GM18526 (cell line): Measurements from ENCODE around the gene VAV2.

Experiments used
- POLR2A ChIP-seq: IDR thresholded peaks from 3 replicates; pipeline ENCODE4 v1.6.1; 2011; ENCODE audit not compliant: insufficient read length; ENCODE audit errors: extremely low read depth

VAV2 gene

DNA sequence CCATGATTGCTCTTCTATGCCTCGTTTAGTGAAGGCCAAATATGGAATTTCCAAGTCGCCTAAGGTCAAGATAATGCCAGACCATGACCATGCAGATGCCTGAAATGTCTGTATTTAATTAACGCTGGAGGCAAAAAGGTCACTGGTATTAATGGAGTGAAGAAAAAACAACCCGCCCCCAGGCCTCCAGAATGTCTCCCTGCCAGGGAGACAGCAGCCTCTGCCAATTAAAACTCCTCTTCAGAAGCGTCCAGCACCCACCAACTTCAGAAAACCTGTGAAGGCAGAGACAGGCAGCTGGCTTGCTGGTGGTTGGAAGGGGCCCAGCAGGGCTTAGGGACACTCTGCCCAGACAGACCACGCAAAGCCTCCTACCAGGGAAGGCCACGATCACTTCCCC is 94.4 kb downstream of the VAV2 start:
- TF ChIP-seq POLR2A: no peak

DNA sequence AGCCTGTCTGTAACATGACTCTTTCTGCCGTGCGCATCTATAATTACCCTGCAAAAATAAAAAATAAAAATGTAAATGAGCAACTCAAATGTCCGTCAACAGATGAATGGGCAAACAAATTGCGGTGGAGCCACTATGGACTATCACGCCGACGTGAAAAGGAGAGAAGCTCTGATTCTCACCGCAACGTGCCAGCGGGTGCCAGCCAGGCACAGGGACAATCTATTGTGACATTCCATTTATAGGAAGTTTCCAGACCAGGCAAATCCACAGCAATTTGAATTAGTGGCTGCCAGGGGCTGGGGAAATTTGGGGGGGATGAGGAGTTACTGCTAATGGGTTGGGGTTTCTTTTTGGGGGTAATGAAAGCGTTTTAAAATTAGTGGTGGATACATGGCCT is 96.8 kb downstream of the VAV2 start:
- no peak for TF ChIP-seq POLR2A

GRCh38 chr9:133894377-133895321 is 97.5 kb downstream of the VAV2 start:
- TF ChIP-seq POLR2A: no peak

- no peak for TF ChIP-seq POLR2A
These were observed 98.7 kb downstream of the VAV2 start for GRCh38 chr9:133893191-133893994.

- TF ChIP-seq POLR2A: no peak
These were observed 99.8 kb downstream of the VAV2 start for GRCh38 chr9:133892193-133892920.

- no peak for TF ChIP-seq POLR2A
These were observed 100.4 kb downstream of the VAV2 start for GRCh38 chr9:133891741-133892140.

DNA sequence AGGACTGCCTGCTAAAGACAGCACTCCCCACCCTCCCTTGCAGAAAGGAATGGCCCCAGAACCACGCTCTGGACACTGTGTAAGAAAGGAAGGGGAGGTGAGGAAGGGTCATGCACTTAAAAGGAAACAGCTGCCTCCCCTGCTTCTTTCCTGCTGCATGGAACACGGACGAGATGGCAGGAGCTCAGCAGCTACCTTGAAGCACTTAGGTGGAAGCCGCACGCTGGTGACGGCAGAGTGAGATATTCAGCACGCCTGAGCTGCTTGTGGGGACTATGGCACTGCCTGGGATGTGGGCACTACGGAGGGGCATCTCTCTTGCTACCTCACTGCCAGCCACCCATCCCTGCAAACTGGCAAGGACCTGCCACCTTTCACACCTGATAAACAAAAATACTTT is 101.5 kb downstream of the VAV2 start:
- no peak for TF ChIP-seq POLR2A

GRCh38 chr9:133889584-133890301 is 102.4 kb downstream of the VAV2 start:
- no peak for TF ChIP-seq POLR2A

GRCh38 chr9:133888809-133889491 is 103.2 kb downstream of the VAV2 start:
- no peak for TF ChIP-seq POLR2A

DNA sequence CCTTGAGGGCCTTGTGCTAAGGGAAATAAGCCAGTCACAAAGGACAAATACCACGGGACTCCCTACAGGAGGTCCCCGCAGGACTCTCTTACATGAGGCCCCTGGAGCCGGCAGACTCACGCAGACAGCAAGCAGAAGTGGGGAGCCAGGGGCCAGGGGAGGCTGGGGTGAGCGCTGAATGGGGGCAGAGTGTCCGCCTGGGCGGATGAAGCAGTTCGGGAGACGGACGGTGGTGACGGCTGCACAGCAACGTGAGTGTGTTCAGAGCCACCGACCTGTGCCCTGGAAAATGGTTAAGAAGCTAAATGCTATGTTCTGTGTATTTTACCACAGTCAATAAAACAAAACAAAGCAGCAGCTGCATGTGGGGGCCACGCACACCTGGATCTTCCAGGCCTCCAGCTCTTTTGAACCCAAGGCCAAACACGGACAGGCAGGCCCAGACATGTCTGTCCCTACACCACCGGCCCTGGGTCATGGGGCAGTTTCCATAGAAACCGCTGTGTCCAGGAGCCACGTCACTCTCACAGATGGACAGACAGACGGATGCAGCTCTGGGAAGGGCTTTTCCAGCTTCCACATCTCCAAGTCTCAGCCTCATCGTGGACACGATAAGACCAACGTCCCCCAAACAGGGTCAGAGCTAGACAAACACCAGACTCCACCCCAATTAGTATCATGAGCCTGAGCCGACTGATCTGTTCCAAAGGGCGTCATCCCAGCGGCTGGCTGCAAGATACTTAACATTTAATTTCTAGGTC is 103.9 kb downstream of the VAV2 start:
- TF ChIP-seq POLR2A: no peak

GRCh38 chr9:133887540-133888047 is 104.5 kb downstream of the VAV2 start:
- no peak for TF ChIP-seq POLR2A

DNA sequence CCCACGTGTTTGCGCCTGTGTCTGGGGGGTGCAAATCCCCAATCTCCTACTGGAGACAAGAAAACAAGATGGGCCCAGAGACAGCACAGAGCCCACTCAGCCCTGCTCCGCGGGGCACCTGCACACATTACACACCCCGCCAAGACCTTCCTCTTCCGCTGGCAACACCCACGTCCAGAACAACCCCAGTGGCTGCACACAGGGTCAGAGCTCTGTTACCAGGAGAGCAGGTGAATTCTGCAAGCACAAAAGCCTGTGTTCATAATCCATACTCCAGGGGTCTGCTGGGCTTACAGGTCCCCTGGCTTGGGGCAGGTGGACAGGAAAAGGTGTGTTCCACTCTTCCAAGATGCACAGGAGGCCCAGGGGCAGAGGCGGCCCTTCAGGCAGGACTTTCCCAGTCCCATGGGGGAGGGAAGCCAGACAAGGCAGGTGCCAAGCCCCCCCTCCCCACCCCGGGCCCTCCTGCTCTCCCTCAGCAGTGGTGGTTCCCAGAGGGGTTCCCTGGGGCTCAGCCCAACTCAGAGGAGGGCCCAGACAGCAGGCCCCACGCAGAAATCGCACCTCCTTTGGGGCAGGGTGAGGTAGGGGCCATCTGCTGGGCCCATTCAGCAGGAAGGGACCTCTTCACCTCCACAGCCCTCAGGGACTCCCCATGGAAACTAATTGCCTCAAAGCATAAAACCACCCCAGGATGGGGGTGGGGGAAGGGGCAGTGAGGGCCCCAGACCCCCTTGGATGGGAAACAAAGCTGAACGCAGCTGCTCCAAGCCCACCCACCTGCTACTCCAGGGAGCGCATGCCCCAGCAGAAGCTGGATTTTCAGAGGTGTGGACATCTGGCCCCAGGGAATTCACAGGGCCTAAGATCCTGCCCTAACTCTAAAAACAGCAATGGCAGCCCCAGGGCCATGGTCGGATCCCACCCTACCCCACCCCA is 105.3 kb downstream of the VAV2 start:
- no peak for TF ChIP-seq POLR2A
